ENCODE measurements around the gene SSC4D. TPM values are rescaled to one million over a fixed set of nuclear protein-coding genes. Genes with fewer than 3 reads are reported as not detected.
A peak's percentile ranks its signal among the peaks of the same experiment; 100 is the strongest.
"Not testable (repeated sequence)": the region's sequence is repeated elsewhere in the genome, so short reads cannot be mapped to it uniquely, and the experiment has no call there.

Gene SSC4D
- total and polyA plus RNA-seq, 4 donors = 0.28 to 2.1 (median 1.9) TPM

GRCh38 chr7:76395965-76396726 lies 13.4 kb downstream of the SSC4D start:
- Histone ChIP-seq H3K4me1 (ENCODE audit: control insufficient read depth in 5 of 5, insufficient read depth in 5 of 5, low read length in 5 of 5) (peaks cover 0 to 23% (median 8%) of the 10 kb centered on the region in 5 donors), H3K4me3 (no peak overlapping the region), H3K27ac (ENCODE audit: low read depth in 1 of 2, low read length in 1 of 2) (no peak overlapping the region), H3K36me3 (ENCODE audit: control insufficient read depth in 4 of 4, insufficient read depth in 4 of 4, low read length in 4 of 4) (no peaks in the 10 kb centered on the region), H3K27me3 (ENCODE audit: control insufficient read depth in 3 of 3, insufficient read depth in 3 of 3, low read length in 2 of 3) (no peaks in the 10 kb centered on the region), H3K9ac (ENCODE audit: insufficient read depth in 1 of 2, low read length in 2 of 2) (no peak overlapping the region), H3K9me3 (ENCODE audit: control insufficient read depth in 4 of 4, insufficient read depth in 3 of 4, low read length in 3 of 4) (peaks cover 0 to 1% (median 0%) of the 10 kb centered on the region in 4 donors)
- ATAC-seq (ENCODE audit: insufficient read depth, low FRiP score) (no peak), DNase-seq (peak; percentile 79 to 80 (median 79))
- WGBS, 2 donors = 72 to 86% methylated on average over 13 of the region's 13 CpGs
- TF ChIP-seq, protein P1, sequence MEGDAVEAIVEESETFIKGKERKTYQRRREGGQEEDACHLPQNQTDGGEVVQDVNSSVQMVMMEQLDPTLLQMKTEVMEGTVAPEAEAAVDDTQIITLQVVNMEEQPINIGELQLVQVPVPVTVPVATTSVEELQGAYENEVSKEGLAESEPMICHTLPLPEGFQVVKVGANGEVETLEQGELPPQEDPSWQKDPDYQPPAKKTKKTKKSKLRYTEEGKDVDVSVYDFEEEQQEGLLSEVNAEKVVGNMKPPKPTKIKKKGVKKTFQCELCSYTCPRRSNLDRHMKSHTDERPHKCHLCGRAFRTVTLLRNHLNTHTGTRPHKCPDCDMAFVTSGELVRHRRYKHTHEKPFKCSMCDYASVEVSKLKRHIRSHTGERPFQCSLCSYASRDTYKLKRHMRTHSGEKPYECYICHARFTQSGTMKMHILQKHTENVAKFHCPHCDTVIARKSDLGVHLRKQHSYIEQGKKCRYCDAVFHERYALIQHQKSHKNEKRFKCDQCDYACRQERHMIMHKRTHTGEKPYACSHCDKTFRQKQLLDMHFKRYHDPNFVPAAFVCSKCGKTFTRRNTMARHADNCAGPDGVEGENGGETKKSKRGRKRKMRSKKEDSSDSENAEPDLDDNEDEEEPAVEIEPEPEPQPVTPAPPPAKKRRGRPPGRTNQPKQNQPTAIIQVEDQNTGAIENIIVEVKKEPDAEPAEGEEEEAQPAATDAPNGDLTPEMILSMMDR (IDR thresholded peaks at IDR 0.05; ENCODE audit: control extremely low read depth, extremely low read depth) = no peak

- not testable (repeated sequence) for H3K27ac ChIP-seq (ENCODE audit: low read depth in 1 of 2, low read length in 1 of 2); ATAC-seq (ENCODE audit: insufficient read depth, low FRiP score); H3K9ac ChIP-seq (ENCODE audit: insufficient read depth in 1 of 2, low read length in 2 of 2); H3K9me3 ChIP-seq (ENCODE audit: control insufficient read depth in 4 of 4, insufficient read depth in 3 of 4, low read length in 3 of 4); DNase-seq; H3K4me3 ChIP-seq; H3K36me3 ChIP-seq (ENCODE audit: control insufficient read depth in 4 of 4, insufficient read depth in 4 of 4, low read length in 4 of 4); H3K27me3 ChIP-seq (ENCODE audit: control insufficient read depth in 3 of 3, insufficient read depth in 3 of 3, low read length in 2 of 3)
- WGBS, 2 donors = 85 to 96% methylated on average over 11 of the region's 11 CpGs
- H3K4me1 ChIP-seq (ENCODE audit: control insufficient read depth in 5 of 5, insufficient read depth in 5 of 5, low read length in 5 of 5) = peaks cover 0 to 23% (median 8%) of the 10 kb centered on the region in 5 donors
Measured at GRCh38 chr7:76395605-76395964, 13.9 kb downstream of the SSC4D start.

DNA sequence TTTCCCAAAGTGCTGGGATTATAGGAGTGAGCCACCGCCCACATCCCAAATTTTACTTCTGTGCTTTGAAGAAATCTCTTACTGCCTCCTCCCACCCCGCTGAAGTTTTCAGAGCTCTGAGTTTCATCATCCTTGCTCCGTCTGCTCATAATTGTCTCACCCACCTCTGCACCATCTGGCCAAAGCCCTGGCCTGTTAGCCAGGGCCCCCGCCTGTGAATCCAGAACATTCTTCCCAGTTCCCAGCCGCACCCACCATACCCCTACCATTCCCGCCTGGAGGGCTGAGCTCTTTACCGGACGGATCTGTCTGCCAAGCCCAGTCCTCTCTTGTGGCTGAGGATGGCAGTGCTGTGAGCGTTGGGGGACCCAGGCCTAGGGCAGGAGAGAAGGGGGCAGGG lies 14.5 kb downstream of the SSC4D start:
- Histone ChIP-seq H3K27me3 (ENCODE audit: control insufficient read depth in 3 of 3, insufficient read depth in 3 of 3, low read length in 2 of 3) (no peaks in the 10 kb centered on the region), H3K36me3 (ENCODE audit: control insufficient read depth in 4 of 4, insufficient read depth in 4 of 4, low read length in 4 of 4) (no peaks in the 10 kb centered on the region), H3K4me3 (no peak overlapping the region), H3K4me1 (ENCODE audit: control insufficient read depth in 5 of 5, insufficient read depth in 5 of 5, low read length in 5 of 5) (peaks cover 0 to 23% (median 8%) of the 10 kb centered on the region in 5 donors), H3K9ac (ENCODE audit: insufficient read depth in 1 of 2, low read length in 2 of 2) (no peak overlapping the region), H3K9me3 (ENCODE audit: control insufficient read depth in 4 of 4, insufficient read depth in 3 of 4, low read length in 3 of 4) (no peaks in the 10 kb centered on the region), H3K27ac (ENCODE audit: low read depth in 1 of 2, low read length in 1 of 2) (no peak overlapping the region)
- no peak for ATAC-seq (ENCODE audit: insufficient read depth, low FRiP score)
- 73 to 90% methylated on average over 9 of the region's 9 CpGs for WGBS, 2 donors
- no peak for DNase-seq
- TF ChIP-seq, protein P1 (IDR thresholded peaks at IDR 0.05; ENCODE audit: control extremely low read depth, extremely low read depth) = no peak

DNA sequence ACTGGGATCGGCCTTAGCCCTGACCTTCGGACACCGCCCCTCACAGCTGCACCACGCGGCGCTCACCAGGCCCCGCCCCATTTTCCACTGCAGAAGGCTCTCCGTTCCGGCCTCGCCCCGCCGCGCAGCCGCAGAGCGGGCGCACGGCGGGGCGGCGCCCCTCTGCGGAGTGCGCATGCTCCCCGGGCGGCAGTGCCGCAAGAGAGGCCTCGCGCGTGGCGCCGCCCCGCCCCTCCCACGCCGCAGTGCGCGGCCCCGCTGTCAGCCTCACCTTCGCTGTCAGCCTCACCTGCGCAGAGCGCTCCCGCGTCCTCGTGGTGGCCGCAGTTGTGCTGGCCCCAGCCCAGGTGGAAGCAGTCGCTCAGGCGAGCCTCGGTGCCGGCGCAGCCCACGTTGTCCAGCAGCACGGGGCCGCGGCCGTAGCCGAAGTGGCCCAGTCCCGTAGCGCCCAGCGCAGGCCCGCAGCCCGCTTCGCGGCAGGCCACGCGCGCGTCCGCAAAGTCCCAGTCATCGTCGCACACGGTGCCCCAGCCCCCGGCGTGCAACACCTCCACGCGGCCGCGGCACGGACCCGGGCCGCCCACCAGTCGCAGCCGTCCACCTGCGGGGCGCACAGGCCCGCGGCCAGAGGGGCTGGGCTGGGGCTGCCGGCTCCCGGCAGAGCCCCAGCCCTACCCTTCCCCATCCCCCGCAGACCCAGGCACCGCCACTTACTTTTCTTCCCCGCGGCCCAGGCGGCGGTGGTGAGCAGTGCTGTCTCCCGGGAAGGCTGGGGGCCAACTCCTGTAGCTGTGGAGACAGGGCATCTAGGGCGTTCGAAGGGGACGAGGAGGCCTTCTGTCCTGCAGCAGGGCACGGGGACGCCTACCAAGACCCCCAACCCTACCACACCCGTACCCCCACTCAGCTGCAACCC lies 16.1 kb downstream of the SSC4D start:
- H3K27ac ChIP-seq (ENCODE audit: low read depth in 1 of 2, low read length in 1 of 2) = peak overlapping the region; percentile 87 to 91
- TF ChIP-seq, protein P1 (IDR thresholded peaks at IDR 0.05; ENCODE audit: control extremely low read depth, extremely low read depth) = no peak
- H3K9me3 ChIP-seq (ENCODE audit: control insufficient read depth in 4 of 4, insufficient read depth in 3 of 4, low read length in 3 of 4) = no peaks in the 10 kb centered on the region
- no peaks in the 10 kb centered on the region for H3K36me3 ChIP-seq (ENCODE audit: control insufficient read depth in 4 of 4, insufficient read depth in 4 of 4, low read length in 4 of 4)
- ATAC-seq (ENCODE audit: insufficient read depth, low FRiP score) = peak; percentile 88
- peak overlapping the region; percentile 60 for H3K4me3 ChIP-seq
- WGBS, 2 donors = 2 to 4% methylated on average over 97 to 99 of the region's 99 CpGs
- DNase-seq = peak; percentile 91 to 94 (median 91)
- H3K4me1 ChIP-seq (ENCODE audit: control insufficient read depth in 5 of 5, insufficient read depth in 5 of 5, low read length in 5 of 5) = peaks cover 0 to 23% (median 8%) of the 10 kb centered on the region in 5 donors
- no peaks in the 10 kb centered on the region for H3K27me3 ChIP-seq (ENCODE audit: control insufficient read depth in 3 of 3, insufficient read depth in 3 of 3, low read length in 2 of 3)
- peak overlapping the region in 1 of 2 donors; percentile 92 for H3K9ac ChIP-seq (ENCODE audit: insufficient read depth in 1 of 2, low read length in 2 of 2)
